Measurements from ENCODE around the gene BORCS6.

DNA sequence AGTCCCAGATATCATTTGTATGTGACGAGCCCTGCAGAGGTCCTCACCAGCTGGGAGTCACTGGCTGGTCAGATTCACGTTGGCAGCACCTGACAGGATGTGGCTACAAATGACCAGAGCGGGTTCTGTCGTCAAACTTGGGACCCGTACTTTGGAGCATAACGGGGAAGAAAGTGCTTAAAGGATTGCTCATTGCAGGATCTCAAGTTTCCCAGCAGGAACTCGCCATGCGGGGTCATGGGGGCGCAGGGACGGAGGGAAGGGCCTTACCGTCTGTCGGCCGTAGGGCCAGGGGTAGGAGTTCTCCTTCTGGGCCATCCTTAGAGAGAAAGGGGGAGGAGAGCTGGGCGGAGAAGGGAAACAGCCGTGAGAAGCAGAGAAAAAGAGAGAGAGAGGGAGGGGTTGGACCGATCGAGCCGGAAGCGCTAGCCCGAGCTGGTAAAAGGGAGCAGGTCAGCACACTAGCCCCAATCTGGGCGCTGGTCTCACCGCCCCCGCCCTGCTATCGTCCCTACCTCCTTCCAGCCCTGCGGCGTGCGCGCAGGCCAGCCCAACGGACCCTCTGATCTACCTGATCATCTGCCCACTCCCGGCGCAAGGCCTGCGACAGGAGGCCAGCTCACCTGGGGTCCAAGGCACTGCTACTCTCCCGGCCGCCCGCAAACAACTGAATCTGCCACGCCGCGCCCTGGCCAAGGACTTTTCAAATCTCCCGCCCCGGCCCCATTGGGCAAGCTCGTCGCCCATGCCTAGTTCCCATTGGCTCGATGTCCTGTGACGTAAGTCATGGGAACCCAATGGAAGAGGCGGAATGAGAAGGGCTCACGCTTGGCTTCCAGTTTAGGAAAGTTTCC, 20.2 kb upstream of the BORCS6 start, which contains the start of gene AURKB:
- TF ChIP-seq CTCF (IDR thresholded peaks at IDR 0.05 in 8 of 11, conservative IDR thresholded peaks at IDR 0.05 in 3 of 11) = no peak
- TF ChIP-seq POLR2A (IDR thresholded peaks at IDR 0.05) = no peak
